HG02763 (cell line): ENCODE results near the gene RBM38.
"Not testable (repeated sequence)": the region's sequence is repeated elsewhere in the genome, so short reads cannot be mapped to it uniquely, and the experiment has no call there.

Experiments
- ATAC-seq: cut with Tn5 transposase; IDR thresholded peaks from one replicate; pipeline ENCODE4 v1.9.1; 2021; ENCODE audit warnings: mild to moderate bottlenecking, moderate library complexity; ENCODE audit not compliant: unreplicated experiment

The RBM38 gene

DNA sequence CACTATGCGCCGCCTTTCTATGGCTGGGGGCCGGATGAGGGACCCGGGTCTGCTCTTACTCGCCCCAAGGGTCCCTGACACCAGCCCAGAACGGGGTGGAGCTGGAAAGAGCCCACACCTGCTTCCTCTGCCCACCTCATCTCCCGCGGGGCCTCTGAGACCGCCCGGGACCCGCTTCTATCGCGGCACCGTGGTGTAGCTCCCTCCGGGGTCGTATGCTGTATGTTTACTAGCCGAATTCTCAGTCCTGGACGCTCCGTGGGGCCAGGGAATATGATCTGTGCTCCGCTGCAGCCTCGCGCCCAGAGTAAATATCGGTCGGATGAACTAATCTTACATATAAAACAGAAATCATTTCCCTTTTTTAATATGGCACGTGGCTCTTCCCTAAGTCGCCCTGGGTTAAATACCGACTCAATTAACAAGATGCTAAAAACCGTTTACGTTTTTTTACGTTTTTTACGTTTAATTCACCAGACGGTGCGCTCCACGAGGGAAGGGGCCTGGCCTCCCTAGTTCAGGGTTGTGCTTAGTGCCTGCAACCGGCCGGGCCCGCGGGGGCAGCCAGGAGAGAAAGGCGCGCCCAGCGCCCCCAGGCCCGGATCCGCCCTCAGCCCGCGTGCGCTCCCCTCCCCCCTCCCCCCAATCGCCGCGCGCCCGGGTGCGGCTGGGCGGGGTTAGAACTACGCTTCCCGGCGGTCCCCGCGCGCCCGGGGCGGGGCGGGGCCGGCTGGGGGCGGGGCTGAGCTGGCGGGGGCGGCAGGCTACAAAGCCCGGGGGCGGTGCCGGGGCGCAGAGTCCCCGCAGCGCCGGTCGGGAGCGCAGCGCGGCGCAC is at the start of gene RBM38:
RBM38 (plus strand) TSS at position 793 of the 835 bp plus-strand sequence. CDS start 186 bp downstream, outside the sequence.
- peak; percentile 62 for ATAC-seq

DNA sequence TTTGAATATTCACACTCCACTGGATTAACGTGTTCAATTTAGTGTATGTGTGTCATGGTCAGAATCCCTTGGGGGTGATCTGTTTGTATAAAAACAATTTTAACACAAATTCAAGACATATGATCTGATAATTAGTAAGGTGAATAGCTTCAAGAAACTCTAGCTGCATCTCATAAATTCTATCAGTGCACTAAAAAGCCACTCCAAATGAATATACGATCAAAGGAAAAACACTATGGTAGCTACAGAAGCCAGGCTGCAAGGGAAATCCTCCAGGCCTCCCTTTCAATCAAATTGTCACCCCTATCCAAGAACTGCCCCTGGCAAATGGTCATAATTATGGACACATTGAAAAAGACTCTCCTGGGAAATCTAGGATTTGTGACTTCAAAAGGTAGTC is 49.5 kb upstream of the RBM38 start:
- ATAC-seq, result no peak

DNA sequence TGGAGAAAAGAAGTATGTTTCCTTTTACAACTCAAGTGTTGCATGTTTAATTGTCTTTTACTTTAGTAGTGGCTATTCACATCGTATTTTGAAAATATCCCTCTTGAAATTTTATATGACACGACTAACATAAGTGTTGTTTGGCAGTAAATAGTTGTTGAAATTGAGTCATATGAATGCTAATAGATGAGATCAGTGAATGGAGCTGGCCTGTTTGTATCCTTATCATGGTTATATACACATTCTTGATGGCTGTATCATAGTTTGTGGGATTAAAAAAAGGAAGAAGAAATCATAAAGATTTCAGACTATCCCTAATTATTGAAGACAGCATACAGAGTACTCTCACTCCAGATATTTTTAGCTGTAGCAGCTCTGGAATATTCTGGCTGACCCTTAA is 48.4 kb upstream of the RBM38 start:
- ATAC-seq, result no peak

DNA sequence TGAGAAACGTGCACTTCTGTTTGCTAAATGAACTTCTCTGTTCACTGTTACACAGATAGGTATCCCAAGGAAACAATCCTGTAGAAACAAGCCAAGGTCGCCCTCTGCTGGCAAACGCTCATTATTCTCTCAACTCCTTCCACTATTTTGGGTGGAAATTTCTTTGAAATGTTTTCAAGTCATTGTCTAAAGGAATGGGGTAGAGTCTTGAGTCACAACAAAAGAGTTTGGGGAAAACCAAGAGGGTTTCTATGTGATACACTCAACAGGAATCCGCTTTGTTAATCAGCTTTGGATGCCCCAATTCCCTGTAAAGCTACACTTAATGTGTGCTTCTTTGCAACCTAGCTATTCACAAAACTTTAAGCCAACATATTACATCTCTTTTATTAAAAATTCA is 44.7 kb upstream of the RBM38 start:
- no peak for ATAC-seq

DNA sequence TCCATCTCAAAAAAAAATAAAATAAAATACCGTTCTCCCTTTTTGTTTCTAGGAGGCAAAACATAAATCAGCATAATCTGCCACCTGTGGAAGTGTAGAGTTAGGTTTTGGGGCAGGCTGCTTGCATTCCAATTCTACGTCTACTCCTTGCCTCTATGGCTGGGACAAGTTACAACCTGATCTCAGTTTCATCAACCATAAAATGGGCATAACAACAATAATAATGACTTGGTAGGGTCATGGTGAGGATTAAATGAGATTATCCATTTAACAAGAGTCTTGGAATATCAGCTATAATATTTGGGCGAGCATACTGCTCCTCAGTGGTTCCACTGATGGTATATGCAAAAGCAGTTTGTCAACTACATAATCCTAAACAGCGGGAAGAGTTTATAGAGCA is 43.8 kb upstream of the RBM38 start:
- ATAC-seq, result no peak

DNA sequence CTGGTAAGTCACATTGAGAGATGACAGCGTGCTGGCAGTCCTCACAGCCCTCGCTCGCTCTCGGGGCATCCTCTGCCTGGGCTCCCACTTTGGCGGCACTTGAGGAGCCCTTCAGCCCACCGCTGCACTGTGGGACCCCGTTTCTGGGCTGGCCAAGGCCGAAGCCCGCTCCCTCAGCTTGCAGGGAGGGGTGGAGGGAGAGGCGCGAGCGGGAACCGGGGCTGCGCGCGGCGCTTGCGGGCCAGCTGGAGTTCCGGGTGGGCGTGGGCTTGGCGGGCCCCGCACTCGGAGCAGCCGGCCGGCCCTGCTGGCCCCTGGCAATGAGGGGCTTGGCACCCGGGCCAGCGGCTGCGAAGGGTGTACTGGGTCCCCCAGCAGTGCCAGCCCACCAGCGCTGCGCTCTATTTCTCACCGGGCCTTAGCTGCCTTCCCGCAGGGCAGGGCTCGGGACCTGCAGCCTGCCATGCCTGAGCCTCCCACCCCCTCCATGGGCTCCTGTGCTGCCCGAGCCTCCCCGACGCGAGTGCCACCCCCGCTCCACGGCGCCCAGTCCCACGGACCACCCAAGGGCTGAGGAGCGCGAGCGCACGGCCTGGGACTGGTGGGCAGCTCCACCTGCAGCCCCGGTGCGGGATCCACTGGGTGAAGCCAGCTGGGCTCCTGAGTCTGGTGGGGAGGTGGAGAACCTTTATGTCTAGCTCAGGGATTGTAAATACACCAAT is 42.8 kb upstream of the RBM38 start:
- not testable (repeated sequence) for ATAC-seq

DNA sequence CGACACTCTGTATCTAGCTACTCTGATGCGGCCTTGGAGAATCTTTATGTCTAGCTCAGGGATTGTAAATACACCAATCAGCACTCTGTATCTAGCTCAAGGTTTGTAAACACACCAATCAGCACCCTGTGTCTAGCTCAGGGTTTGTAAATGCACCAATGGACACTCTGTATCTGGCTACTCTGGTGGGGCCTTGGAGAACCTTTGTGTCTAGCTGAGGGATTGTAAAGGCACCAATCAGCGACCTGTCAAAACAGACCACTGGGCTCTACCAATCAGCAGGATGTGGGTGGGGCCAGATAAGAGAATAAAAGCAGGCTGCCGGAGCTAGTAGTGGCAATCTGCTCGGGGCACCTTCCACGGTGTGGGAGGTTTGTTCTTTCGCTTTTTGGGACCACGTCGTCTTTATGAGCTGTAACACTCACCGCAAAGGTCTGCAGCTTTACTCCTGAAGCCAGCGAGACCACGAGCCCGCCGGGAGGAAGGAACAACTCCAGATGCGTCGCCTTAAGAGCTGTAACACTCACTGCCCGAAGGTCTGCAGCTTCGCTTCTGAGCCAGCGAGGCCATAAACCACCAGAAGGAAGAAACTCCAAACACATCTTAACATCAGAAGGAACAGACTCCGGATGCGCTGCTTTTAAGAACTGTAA is 42.1 kb upstream of the RBM38 start:
- ATAC-seq, result not testable (repeated sequence)

DNA sequence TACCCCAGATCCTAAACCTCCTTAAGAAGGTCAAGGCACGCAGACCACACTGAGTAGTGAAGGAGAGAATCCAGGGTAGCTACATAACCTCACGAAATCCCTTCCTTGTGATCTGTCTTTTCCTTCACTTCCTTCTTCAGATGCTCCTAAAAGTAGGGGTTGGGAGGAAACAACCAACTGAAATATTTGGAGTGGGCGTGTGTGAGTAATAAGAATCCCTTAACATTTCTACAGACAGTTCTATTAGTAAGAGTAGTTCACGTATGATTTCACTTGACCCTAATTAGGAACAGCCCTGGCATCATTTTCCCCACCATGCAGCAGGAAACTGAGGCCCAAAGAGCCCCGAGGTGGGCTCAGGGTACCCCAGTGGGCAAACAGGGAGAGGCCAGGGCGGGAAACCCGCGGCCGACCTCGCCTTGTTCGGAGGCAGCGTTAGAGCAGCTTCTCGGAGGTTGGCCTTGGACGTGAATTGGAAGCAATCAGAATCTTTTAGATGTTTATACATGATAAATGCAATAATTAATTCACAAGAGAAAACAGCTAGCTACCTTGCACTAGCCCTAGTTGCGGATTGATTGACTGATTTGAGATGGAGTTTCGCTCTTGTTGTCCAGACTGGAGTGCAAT is 41.0 kb upstream of the RBM38 start:
- ATAC-seq, result no peak

DNA sequence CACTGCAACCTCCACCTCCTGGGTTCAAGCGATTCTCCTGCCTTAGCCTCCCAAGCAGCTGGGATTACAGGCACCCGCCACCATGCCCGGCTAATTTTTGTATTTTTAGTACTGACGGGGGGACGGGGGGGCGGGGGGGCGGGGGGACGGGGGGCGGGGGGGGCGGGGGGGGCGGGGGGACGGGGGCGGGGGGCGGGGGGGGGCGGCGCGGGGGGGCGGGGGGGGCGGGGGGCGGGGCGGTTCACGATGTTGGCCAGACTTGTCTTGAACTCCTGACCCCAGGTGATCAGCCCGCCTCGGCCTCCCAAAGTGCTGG is 40.5 kb upstream of the RBM38 start:
- ATAC-seq, result not testable (repeated sequence)

DNA sequence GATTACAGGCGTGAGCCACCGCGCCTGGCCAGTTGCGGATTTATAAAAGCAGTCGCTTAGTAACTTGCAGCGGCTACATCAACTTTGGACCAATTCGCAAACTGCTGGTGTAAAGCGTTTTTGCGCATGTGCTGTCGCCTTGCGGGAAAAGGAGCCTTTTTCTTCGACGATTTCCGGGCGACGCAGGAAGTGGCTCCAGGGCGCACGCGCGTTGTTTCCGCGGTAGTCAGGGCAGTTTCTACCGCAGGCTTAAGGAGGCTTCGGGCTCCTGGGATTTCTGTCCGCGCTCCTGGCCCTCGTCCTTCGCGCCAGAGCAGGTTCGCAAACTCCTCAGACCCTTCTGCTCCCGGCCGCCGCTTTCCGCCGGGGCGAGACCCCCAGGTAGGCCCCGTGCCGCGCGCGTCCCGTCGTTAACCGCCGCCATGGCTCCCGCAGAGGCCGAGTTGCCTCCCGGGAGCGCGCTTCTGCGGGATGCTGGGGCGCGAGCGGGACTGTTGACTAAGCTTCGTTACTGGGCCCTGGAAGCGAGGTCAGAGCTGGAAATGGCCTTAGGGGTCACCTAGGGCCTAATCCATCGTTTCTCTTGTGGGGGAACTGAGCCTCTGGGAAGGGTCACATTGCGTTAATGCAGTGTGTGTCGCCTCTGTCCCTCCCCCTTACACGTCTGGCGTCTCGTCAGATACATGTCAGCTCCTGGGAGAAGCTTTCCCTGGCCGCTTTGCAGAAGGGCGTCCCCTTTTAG is 40.0 kb upstream of the RBM38 start, which contains the start of gene RAE1:
RAE1 (plus strand) TSS at position 214 of the 742 bp plus-strand sequence. CDS start 2,784 bp downstream, outside the sequence.
- ATAC-seq, result peak; percentile 80

DNA sequence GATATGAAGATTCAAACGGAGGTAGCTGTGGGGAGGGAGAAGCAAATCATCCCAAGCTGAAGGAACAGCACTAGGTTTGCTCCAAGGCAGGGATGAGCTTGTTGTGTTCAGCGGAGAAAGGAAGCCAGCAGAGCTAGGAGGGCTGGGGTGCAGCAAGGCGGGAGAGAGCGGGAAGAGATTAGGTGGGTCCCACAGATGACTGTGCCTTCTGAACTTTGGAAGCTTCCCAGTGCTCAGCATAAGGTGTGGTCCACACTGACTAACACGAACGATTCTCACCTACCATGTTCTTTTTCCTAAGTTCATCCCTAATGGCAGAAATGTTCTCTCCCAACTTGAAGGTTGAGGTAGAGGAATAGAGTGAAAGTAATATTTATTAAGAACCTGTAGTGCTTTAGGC is 38.9 kb upstream of the RBM38 start:
- no peak for ATAC-seq

DNA sequence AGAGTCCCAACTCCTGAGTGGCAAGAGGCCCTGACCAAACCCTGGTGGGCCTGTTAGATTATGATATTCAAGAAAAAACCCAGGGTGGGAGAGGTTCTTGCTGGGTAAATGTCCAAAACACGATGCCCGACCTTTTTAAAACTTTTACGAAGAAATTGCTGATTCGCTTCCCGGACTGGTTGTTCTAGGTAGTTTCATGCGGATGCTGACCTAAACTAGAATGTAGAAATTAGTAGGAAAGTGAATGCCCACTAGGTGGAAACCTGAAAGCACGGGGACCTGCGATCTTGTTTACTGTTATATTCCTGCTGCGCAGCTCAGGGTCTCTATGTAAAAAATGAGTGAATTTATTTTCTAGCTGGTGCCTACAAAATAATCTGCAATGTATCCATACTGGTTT is 37.8 kb upstream of the RBM38 start:
- no peak for ATAC-seq

DNA sequence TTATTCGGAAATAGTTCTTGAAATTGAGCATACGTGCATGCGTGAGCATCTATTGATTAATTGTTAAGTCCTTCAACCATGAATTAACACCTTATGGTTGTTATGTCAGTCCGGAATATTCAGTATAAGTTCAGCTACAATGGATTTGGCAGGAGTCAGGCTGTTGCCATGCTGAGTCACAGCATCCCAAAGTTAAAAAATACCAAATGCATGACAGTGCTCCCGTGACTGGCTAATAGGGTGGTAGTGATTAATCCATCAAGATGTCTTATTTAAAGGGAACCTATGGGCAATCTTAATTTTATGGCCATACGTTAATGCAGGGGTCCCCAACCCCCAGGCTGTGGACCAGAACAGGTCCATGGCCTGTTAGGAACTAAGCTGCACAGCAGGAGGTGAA is 29.7 kb upstream of the RBM38 start:
- no peak for ATAC-seq

DNA sequence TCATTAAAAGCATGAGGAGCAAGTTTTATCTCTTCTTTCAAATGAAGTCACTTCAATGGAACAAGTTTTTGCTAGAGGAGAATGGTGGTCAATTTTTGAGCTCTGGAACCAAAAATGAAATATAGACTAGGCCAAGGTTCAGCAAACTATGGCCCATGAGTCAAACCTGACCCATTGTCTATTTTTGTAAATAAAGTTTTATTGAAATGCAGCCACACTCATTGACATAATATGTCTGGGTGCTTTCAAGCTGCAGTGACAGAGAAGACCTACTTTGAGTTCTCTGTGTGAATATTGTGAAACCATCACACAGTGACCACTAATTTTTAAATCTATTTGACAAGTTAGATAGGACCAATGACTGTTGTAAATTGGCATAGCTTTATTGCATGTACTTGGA is 26.7 kb upstream of the RBM38 start:
- no peak for ATAC-seq

DNA sequence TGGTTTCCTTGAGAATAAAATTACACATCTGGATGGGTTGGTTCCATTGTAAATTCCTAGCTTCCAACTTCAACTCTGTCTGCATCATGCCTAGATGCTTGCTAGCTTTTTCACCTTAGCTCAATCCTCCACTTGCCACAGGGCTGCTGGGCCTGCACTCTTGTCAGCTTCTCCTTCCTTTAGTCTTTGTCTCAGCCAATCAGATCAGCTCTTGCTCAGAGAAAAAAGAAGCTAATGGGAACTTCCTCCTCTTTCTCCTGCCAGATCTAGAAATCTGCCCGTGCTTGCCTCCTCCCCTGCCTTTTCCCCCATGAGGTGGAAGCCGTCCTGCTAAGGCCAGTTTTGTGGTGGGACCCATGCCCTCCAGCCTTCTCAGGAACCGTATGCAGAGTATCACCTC is 21.6 kb upstream of the RBM38 start:
- no peak for ATAC-seq

DNA sequence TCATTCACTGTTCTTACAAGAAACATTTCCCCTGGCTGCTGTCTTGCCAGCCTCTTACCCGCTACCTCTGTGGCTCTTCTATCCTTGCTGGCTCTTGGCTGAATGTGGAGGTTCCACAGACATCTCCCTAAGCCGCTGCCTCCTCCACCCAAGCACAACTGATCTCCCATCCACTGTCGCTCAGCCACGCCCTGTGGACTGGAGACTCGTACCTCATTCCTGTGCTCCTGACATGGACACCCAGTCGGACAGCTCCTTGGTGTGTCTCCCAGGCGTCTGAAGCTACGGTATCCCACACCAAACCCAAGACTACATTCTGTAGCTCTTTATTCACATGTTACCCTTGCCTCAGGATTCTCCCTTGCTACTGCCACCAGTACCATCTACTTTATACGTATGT is 20.9 kb upstream of the RBM38 start:
- ATAC-seq, result no peak

DNA sequence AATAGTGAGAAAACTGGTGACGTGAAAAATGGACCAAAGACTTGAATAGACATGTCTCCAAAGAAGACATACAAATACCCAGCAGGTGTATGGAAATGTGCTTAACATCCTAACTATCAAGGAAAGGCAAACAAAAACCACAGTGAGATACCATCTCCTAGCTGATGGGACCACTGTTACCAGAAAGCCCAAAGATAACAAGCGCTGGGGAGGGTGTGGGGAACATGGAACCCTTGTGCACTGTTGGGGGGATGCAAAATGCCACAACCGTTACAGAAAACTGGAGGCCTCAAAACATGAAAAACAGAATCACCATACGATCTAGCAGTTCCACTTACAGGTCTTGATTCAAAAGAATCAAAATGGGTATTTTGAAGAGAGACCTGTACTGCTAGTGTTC is 19.8 kb upstream of the RBM38 start:
- no peak for ATAC-seq

DNA sequence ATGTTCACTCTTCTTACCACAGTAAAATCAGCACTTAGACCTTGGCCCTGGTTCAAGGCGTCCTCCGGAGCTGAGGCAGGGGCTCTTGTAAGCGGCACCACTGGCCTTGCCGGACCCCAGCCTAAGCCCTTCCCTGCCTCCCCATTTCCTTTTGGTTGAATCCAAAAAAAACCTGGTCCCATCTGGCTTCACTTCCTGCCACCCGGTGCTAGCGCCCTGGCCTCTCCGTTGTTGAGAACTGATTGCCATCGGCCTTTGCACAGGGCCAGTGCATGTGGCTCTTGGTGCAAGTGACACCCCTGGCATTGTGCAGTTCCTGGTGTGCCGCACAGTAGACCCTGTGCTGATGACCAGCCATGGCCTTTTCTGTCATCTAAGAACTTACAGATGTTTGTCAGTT is 19.0 kb upstream of the RBM38 start:
- no peak for ATAC-seq

DNA sequence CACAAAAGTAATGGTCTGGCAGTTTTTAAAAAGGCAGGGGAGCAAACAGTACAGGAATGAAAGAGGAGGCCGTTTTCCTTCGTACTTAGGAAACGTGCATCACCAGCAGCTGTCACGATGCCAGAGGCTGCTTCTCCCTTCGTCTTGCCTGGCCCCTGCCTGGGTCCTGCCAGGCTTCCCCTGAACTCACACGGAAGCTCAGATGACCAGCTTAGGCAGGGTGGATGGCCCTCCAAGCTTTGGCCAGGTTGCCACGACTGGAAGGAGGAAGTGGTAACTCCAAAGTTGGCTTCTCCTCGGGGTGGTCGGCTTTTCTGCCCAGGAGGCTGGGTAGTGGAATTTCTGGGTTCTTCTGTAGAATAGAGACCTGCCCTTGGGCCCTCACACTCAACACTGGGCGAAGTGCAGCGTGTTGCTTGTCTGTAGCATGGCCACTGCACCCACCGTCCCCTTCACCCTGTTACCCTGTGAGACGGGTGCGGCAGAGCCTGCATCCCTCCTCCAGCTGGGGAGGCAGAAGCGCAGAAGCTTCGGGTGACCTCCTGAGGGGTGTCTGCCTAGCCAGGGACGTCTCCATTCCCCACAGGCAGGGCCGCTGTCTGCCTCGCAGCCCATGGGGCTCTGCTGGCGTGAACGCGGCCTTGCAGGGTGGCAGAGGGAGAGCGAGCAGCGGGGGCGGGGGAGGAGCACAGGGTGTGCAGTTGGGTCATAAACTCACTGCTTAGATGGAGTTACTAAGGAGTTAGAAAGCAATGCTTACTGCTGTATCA is 18.4 kb upstream of the RBM38 start:
- no peak for ATAC-seq

DNA sequence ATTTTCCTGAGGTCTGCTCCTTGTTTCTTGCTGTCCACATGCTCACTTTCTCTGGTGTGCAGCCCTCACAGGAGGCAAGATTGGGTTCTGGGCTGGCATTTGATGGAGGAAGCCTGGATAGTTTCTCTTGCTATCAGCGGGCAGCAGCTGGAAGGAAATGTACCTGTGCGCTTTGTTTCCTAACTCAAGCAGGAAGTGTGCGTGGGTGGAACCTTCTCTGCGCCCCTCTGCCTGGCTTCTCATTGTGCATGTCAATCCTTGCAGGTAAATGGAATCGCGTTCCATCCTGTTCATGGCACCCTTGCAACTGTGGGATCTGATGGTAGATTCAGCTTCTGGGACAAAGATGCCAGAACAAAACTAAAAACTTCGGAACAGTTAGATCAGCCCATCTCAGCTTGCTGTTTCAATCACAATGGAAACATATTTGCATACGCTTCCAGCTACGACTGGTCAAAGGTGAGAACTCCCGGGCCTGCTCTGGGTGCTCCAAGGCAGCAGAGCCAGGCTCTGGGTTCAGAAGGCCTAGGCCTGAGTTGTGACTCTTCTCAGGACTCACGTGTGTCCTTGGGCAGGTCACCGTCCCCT is 16.8 kb upstream of the RBM38 start:
- ATAC-seq, result no peak
